ENCODE data around the gene UPF3B.
"Not testable (repeated sequence)": the region's sequence is repeated elsewhere in the genome, so short reads cannot be mapped to it uniquely, and the experiment has no call there.

GRCh38 chrX:119890626-119891025 is 37.9 kb upstream of the UPF3B start:
- not testable (repeated sequence) for TF ChIP-seq REST (IDR thresholded peaks at IDR 0.05; ENCODE audit: borderline replicate concordance); EZH2 (IDR thresholded peaks at IDR 0.05; ENCODE audit: borderline replicate concordance, insufficient read depth, low read length, poor library complexity, severe bottlenecking)
